ENCODE results near the gene DCTN4.

DNA sequence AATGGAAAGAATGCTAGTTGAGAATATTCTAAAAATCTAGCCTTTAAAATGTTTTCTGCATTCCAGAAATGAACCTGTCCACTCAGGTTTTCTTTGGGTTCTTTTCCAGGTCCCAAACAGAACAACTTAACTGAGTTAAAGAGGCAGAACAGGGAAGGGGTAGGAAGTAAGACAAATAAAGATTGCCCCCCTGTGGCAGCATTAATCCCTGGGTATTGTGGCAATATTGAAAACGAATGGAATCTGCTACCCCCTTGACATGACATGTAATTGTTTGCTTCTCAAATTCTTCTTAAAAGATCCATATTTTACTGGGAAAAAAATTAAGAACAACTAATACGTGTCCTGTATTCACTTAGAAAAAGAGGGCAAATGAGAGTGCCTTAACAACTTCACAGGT is 48.7 kb downstream of the DCTN4 start:
- TF ChIP-seq, protein P1, sequence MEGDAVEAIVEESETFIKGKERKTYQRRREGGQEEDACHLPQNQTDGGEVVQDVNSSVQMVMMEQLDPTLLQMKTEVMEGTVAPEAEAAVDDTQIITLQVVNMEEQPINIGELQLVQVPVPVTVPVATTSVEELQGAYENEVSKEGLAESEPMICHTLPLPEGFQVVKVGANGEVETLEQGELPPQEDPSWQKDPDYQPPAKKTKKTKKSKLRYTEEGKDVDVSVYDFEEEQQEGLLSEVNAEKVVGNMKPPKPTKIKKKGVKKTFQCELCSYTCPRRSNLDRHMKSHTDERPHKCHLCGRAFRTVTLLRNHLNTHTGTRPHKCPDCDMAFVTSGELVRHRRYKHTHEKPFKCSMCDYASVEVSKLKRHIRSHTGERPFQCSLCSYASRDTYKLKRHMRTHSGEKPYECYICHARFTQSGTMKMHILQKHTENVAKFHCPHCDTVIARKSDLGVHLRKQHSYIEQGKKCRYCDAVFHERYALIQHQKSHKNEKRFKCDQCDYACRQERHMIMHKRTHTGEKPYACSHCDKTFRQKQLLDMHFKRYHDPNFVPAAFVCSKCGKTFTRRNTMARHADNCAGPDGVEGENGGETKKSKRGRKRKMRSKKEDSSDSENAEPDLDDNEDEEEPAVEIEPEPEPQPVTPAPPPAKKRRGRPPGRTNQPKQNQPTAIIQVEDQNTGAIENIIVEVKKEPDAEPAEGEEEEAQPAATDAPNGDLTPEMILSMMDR (IDR thresholded peaks at IDR 0.05): no peak; the same call in 1 of the 2 replicates
- TF ChIP-seq POLR2AphosphoS5 (IDR thresholded peaks at IDR 0.05; ENCODE audit: low read depth, low read length): no peak
- TF ChIP-seq, protein P2, sequence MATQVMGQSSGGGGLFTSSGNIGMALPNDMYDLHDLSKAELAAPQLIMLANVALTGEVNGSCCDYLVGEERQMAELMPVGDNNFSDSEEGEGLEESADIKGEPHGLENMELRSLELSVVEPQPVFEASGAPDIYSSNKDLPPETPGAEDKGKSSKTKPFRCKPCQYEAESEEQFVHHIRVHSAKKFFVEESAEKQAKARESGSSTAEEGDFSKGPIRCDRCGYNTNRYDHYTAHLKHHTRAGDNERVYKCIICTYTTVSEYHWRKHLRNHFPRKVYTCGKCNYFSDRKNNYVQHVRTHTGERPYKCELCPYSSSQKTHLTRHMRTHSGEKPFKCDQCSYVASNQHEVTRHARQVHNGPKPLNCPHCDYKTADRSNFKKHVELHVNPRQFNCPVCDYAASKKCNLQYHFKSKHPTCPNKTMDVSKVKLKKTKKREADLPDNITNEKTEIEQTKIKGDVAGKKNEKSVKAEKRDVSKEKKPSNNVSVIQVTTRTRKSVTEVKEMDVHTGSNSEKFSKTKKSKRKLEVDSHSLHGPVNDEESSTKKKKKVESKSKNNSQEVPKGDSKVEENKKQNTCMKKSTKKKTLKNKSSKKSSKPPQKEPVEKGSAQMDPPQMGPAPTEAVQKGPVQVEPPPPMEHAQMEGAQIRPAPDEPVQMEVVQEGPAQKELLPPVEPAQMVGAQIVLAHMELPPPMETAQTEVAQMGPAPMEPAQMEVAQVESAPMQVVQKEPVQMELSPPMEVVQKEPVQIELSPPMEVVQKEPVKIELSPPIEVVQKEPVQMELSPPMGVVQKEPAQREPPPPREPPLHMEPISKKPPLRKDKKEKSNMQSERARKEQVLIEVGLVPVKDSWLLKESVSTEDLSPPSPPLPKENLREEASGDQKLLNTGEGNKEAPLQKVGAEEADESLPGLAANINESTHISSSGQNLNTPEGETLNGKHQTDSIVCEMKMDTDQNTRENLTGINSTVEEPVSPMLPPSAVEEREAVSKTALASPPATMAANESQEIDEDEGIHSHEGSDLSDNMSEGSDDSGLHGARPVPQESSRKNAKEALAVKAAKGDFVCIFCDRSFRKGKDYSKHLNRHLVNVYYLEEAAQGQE (IDR thresholded peaks at IDR 0.05; ENCODE audit: insufficient read depth in 1 of 2, low read depth in 2 of 2, low read length in 1 of 2): no peak

All from Panc1 (cell line).